Gastroesophageal sphincter (tissue), 3 donors: ENCODE results near the gene STK33.

ENCODE experiments used
- POLR2AphosphoS5 ChIP-seq: sonication (generic); formaldehyde crosslinking; IDR thresholded peaks from one replicate; pipeline ENCODE4 v1.6.1; 2017; ENCODE audit warnings: antibody characterized with exemption
- TF ChIP-seq, protein P1 (sequence below), 4 experiments: fragments of 200-600 bp in 2 of 4; fragments of 450-650 bp in 2 of 4; sonication (generic) in 1 of 4; IDR thresholded peaks; one replicate each; pipeline ENCODE4 v1.5.1; 2017 to 2019; ENCODE audit warnings: antibody characterized with exemption in 4 of 4, mild to moderate bottlenecking in 2 of 4, moderate library complexity in 2 of 4

GRCh38 chr11:8341996-8342395 is 252.0 kb downstream of the STK33 start:
- TF ChIP-seq, protein P1, sequence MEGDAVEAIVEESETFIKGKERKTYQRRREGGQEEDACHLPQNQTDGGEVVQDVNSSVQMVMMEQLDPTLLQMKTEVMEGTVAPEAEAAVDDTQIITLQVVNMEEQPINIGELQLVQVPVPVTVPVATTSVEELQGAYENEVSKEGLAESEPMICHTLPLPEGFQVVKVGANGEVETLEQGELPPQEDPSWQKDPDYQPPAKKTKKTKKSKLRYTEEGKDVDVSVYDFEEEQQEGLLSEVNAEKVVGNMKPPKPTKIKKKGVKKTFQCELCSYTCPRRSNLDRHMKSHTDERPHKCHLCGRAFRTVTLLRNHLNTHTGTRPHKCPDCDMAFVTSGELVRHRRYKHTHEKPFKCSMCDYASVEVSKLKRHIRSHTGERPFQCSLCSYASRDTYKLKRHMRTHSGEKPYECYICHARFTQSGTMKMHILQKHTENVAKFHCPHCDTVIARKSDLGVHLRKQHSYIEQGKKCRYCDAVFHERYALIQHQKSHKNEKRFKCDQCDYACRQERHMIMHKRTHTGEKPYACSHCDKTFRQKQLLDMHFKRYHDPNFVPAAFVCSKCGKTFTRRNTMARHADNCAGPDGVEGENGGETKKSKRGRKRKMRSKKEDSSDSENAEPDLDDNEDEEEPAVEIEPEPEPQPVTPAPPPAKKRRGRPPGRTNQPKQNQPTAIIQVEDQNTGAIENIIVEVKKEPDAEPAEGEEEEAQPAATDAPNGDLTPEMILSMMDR (IDR thresholded peaks at IDR 0.05) = no peak
- no peak for TF ChIP-seq POLR2AphosphoS5
